Hematopoietic multipotent progenitor cell treated with erythropoietin and hydrocortisone succinate and interleukin-3 and kit ligand, for 15 days (in vitro differentiated cells): Measurements from ENCODE around the gene SHROOM2.
"Not testable (repeated sequence)": the region's sequence is repeated elsewhere in the genome, so short reads cannot be mapped to it uniquely, and the experiment has no call there.

ENCODE experiments used
- DNase-seq: peaks from one replicate; pipeline ENCODE4 v3.0.0-alpha.2; 2015; ENCODE audit warnings: low spot score

The SHROOM2 gene

GRCh38 chrX:9785944-9786797 lies at the start of gene SHROOM2:
Gene SHROOM2 (plus strand): TSS chrX:9786429. CDS start chrX:9786546, 117 bp downstream.
- DNase-seq, result no peak

GRCh38 chrX:9737363-9737762 lies 48.9 kb upstream of the SHROOM2 start:
- DNase-seq, result no peak

GRCh38 chrX:9738151-9738550 lies 48.1 kb upstream of the SHROOM2 start:
- DNase-seq, result no peak

- no peak for DNase-seq
Measured at GRCh38 chrX:9739130-9739529, 47.1 kb upstream of the SHROOM2 start.

- no peak for DNase-seq
Measured at GRCh38 chrX:9745417-9746115, 40.7 kb upstream of the SHROOM2 start.

- DNase-seq, result no peak
Measured at GRCh38 chrX:9746148-9746888, 39.9 kb upstream of the SHROOM2 start.

GRCh38 chrX:9747644-9748043 lies 38.6 kb upstream of the SHROOM2 start:
- no peak for DNase-seq

- no peak for DNase-seq
Measured at GRCh38 chrX:9749146-9749692, 37.0 kb upstream of the SHROOM2 start.

GRCh38 chrX:9757366-9757765 lies 28.9 kb upstream of the SHROOM2 start:
- DNase-seq, result no peak

GRCh38 chrX:9758021-9758638 lies 28.1 kb upstream of the SHROOM2 start:
- DNase-seq, result no peak

GRCh38 chrX:9759337-9759736 lies 26.9 kb upstream of the SHROOM2 start:
- no peak for DNase-seq

GRCh38 chrX:9765072-9765736 lies 21.0 kb upstream of the SHROOM2 start:
- DNase-seq, result no peak

GRCh38 chrX:9765737-9766097 lies 20.5 kb upstream of the SHROOM2 start, which contains the start of gene GPR143:
Gene GPR143 (minus strand): TSS chrX:9765847. CDS start chrX:9765817, 30 bp downstream.
- no peak for DNase-seq

GRCh38 chrX:9767375-9767774 lies 18.9 kb upstream of the SHROOM2 start:
- DNase-seq, result no peak

- not testable (repeated sequence) for DNase-seq
Measured at GRCh38 chrX:9768321-9768839, 17.8 kb upstream of the SHROOM2 start.

- DNase-seq, result no peak
Measured at GRCh38 chrX:9770319-9770718, 15.9 kb upstream of the SHROOM2 start.

GRCh38 chrX:9772943-9773342 lies 13.3 kb upstream of the SHROOM2 start:
- DNase-seq, result no peak

- no peak for DNase-seq
Measured at GRCh38 chrX:9775930-9776329, 10.3 kb upstream of the SHROOM2 start.

- no peak for DNase-seq
Measured at GRCh38 chrX:9781941-9782340, 4.3 kb upstream of the SHROOM2 start.

- DNase-seq, result no peak
Measured at GRCh38 chrX:9784332-9784731, 1.9 kb upstream of the SHROOM2 start.
